IMR-90 (cell line): ENCODE results near the gene EML5.

Experiments used
- BHLHE40 ChIP-seq: fragments of 150-350 bp; IDR thresholded peaks from 2 replicates; pipeline ENCODE4 v1.6.1; 2016; ENCODE audit warnings: mild to moderate bottlenecking, low read depth, low read length
- CEBPB ChIP-seq: IDR thresholded peaks from 2 replicates; pipeline ENCODE4 v1.6.1; 2012; ENCODE audit warnings: low read depth, low read length, improper control_type of control experiment
- CTCF ChIP-seq: conservative IDR thresholded peaks from 2 replicates; pipeline ENCODE4 v1.5.1; 2012; ENCODE audit warnings: mild to moderate bottlenecking, low read depth, low read length, improper control_type of control experiment
- FOS ChIP-seq: fragments of 150-350 bp; IDR thresholded peaks from 2 replicates; pipeline ENCODE4 v1.6.1; 2016; ENCODE audit warnings: low read depth, low read length
- MAFK ChIP-seq: IDR thresholded peaks from 2 replicates; pipeline ENCODE4 v1.6.1; 2012; ENCODE audit warnings: low read depth, low read length, improper control_type of control experiment
- MAZ ChIP-seq: IDR thresholded peaks from 2 replicates; pipeline ENCODE4 v1.6.1; 2012; ENCODE audit warnings: low read depth, mild to moderate bottlenecking, low read length, improper control_type of control experiment, moderate library complexity, borderline replicate concordance
- NFE2L2 ChIP-seq: fragments of 150-350 bp; IDR thresholded peaks from 2 replicates; pipeline ENCODE4 v1.6.1; 2016; ENCODE audit warnings: low read depth, mild to moderate bottlenecking, low read length
- POLR2A ChIP-seq: IDR thresholded peaks from 2 replicates; pipeline ENCODE4 v1.6.1; 2012; ENCODE audit warnings: mild to moderate bottlenecking, low read depth, low read length
- RAD21 ChIP-seq: IDR thresholded peaks from 2 replicates; pipeline ENCODE4 v1.6.1; 2012; ENCODE audit warnings: low read length, improper control_type of control experiment
- RCOR1 ChIP-seq: IDR thresholded peaks from 2 replicates; pipeline ENCODE4 v1.6.1; 2012; ENCODE audit warnings: mild to moderate bottlenecking, low read length, improper control_type of control experiment; ENCODE audit not compliant: insufficient replicate concordance
- RFX5 ChIP-seq: IDR thresholded peaks from 2 replicates; pipeline ENCODE4 v1.8.0; 2012; ENCODE audit warnings: low read depth, mild to moderate bottlenecking, low read length, moderate library complexity

DNA sequence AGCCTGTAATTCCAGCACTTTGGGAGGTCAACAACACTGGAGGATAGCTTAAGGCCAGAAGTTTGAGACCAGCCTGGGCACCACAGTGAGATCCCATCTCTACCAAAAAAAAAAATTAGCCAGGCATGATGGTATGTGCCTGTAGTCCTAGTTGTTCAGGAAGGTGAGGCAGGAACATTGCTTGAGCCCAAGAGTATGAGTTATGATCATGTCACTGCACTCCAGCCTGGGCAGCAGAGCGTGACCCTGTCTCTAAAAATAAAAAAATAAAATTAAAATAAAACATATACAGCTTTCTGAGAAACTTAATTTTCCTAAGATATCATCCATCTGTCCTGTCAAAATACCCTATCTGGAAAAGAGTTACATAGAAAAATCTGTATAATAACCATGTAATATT, 38.9 kb downstream of the EML5 start:
- TF ChIP-seq CTCF: no peak
- no peak for TF ChIP-seq POLR2A
- TF ChIP-seq CEBPB: no peak
- TF ChIP-seq RAD21: no peak
- no peak for TF ChIP-seq MAFK
- TF ChIP-seq RCOR1: no peak
- TF ChIP-seq BHLHE40: no peak
- no peak for TF ChIP-seq RFX5
- no peak for TF ChIP-seq FOS
- no peak for TF ChIP-seq MAZ
- no peak for TF ChIP-seq NFE2L2
